SU-DHL-6 (cell line): ENCODE results near the gene NABP1.

Source experiments
- EZH2phosphoT487 ChIP-seq: fragments of 200-600 bp; sonication (generic), shearing (Covaris generic); conservative IDR thresholded peaks from 2 replicates; pipeline ENCODE4 v1.6.1; 2018; ENCODE audit warnings: mild to moderate bottlenecking, antibody characterized with exemption, low read length, moderate library complexity, mixed read lengths
- TF ChIP-seq, protein P1 (sequence below): fragments of 200-600 bp; sonication (generic); IDR thresholded peaks from one replicate; pipeline ENCODE4 v1.5.1; 2017; ENCODE audit warnings: antibody characterized with exemption, mild to moderate bottlenecking, low read length, moderate library complexity; ENCODE audit not compliant: insufficient read depth, poor library complexity, severe bottlenecking

DNA sequence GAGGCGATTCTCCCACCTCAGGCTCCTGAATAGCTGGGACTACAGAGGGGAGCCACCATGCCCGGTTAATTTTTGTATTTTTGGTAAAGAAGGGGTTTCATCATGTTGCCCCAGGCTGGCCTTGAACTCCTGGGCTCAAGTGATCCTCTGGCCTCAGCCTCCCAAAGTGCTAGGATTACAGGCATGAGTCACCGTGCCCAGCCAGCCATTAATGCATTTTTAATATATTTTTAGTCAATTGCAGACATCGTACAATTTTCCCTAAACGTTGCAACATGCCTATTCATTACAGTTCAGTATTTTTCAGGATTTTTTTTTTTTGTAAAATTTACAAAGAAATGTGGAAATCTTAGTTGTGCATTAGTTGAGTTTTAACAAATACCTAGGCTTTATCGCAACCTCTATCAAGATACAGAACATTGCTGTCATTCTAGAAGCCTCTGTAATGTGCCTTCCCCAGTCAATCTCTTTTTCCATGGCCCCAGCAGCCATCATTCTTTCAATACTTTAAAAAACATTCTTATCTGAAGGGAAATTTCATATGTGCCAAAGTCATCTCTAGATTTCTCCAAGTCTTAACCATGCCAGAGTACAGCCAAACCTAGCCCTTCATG, 14.7 kb downstream of the NABP1 start:
- TF ChIP-seq, protein P1, sequence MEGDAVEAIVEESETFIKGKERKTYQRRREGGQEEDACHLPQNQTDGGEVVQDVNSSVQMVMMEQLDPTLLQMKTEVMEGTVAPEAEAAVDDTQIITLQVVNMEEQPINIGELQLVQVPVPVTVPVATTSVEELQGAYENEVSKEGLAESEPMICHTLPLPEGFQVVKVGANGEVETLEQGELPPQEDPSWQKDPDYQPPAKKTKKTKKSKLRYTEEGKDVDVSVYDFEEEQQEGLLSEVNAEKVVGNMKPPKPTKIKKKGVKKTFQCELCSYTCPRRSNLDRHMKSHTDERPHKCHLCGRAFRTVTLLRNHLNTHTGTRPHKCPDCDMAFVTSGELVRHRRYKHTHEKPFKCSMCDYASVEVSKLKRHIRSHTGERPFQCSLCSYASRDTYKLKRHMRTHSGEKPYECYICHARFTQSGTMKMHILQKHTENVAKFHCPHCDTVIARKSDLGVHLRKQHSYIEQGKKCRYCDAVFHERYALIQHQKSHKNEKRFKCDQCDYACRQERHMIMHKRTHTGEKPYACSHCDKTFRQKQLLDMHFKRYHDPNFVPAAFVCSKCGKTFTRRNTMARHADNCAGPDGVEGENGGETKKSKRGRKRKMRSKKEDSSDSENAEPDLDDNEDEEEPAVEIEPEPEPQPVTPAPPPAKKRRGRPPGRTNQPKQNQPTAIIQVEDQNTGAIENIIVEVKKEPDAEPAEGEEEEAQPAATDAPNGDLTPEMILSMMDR = no peak
- TF ChIP-seq EZH2phosphoT487 = no peak
